H9 (cell line): ENCODE data around the gene DENND6B. TPM values are rescaled to one million over a fixed set of nuclear protein-coding genes. Genes with fewer than 3 reads are reported as not detected.

Experiments used
- DNase-seq: peaks from one replicate; pipeline ENCODE4 v3.0.0-alpha.2; 2017
- H2AFZ ChIP-seq: one replicate; pipeline ENCODE4 v1.6.1; 2013; ENCODE audit warnings: mild to moderate bottlenecking, low read length, control low read depth, moderate library complexity
- H2AK5ac ChIP-seq: 2 replicates; pipeline ENCODE4 v1.6.1; 2013; ENCODE audit warnings: low read length, control low read depth, mixed read lengths; ENCODE audit not compliant: insufficient read length
- H2BK120ac ChIP-seq: one replicate; pipeline ENCODE4 v1.6.1; 2013; ENCODE audit warnings: low read depth, mild to moderate bottlenecking, low read length, control low read depth, inconsistent platforms; ENCODE audit not compliant: poor library complexity, severe bottlenecking
- H2BK12ac ChIP-seq: 2 replicates; pipeline ENCODE4 v1.6.1; 2013; ENCODE audit warnings: low read length, control low read depth, mixed read lengths, low read depth; ENCODE audit not compliant: insufficient read length
- H2BK15ac ChIP-seq: 2 replicates; pipeline ENCODE4 v1.6.1; 2013; ENCODE audit warnings: low read depth, low read length, control low read depth
- H2BK20ac ChIP-seq: one replicate; pipeline ENCODE4 v1.6.1; 2013; ENCODE audit warnings: low read depth, mild to moderate bottlenecking, low read length, control low read depth, inconsistent platforms; ENCODE audit not compliant: poor library complexity, severe bottlenecking
- H2BK5ac ChIP-seq: 2 replicates; pipeline ENCODE4 v1.6.1; 2013; ENCODE audit warnings: low read length, control low read depth, mixed read lengths; ENCODE audit not compliant: insufficient read length
- H3K14ac ChIP-seq: 2 replicates; pipeline ENCODE4 v1.6.1; 2013; ENCODE audit warnings: low read length, control low read depth; ENCODE audit not compliant: insufficient read depth
- H3K18ac ChIP-seq: 2 replicates; pipeline ENCODE4 v1.6.1; 2013; ENCODE audit warnings: low read depth, mild to moderate bottlenecking, mixed read lengths, low read length, control low read depth; ENCODE audit not compliant: insufficient read length
- H3K23ac ChIP-seq: 2 replicates; pipeline ENCODE4 v1.6.1; 2013; ENCODE audit warnings: low read length, control low read depth, mixed read lengths, low read depth; ENCODE audit not compliant: insufficient read length
- H3K23me2 ChIP-seq: 2 replicates; pipeline ENCODE4 v1.6.1; 2013; ENCODE audit warnings: low read depth, mild to moderate bottlenecking, mixed read lengths, low read length, control low read depth; ENCODE audit not compliant: insufficient read length, poor library complexity, severe bottlenecking
- H3K27ac ChIP-seq: 2 replicates; pipeline ENCODE4 v1.5.1; 2013; ENCODE audit warnings: low read length, control low read depth, mixed read lengths, low read depth; ENCODE audit not compliant: insufficient read length
- H3K27me3 ChIP-seq: 2 replicates; pipeline ENCODE4 v1.6.1; 2013; ENCODE audit warnings: low read length, control low read depth, inconsistent platforms; ENCODE audit not compliant: insufficient read depth
- H3K4ac ChIP-seq: 2 replicates; pipeline ENCODE4 v1.6.1; 2013; ENCODE audit warnings: low read depth, mild to moderate bottlenecking, control low read depth, inconsistent platforms, low read length, moderate library complexity
- H3K4me1 ChIP-seq: 2 replicates; pipeline ENCODE4 v1.6.1; 2013; ENCODE audit warnings: low read length, control low read depth, inconsistent platforms; ENCODE audit not compliant: insufficient read depth
- H3K4me2 ChIP-seq: 2 replicates; pipeline ENCODE4 v1.6.1; 2013; ENCODE audit warnings: low read length, control low read depth, mixed read lengths; ENCODE audit not compliant: insufficient read length, insufficient read depth
- H3K56ac ChIP-seq: 2 replicates; pipeline ENCODE4 v1.6.1; 2013; ENCODE audit warnings: low read depth, mild to moderate bottlenecking, mixed read lengths, low read length, control low read depth; ENCODE audit not compliant: insufficient read length
- H3K79me1 ChIP-seq: 2 replicates; pipeline ENCODE4 v1.6.1; 2013; ENCODE audit warnings: low read depth, mild to moderate bottlenecking, moderate library complexity, low read length, control low read depth, inconsistent platforms; ENCODE audit not compliant: insufficient read depth, poor library complexity, severe bottlenecking
- H3K79me2 ChIP-seq: 2 replicates; pipeline ENCODE4 v1.6.1; 2013; ENCODE audit warnings: low read length, control low read depth, inconsistent platforms; ENCODE audit not compliant: insufficient read depth
- H3K9ac ChIP-seq: 2 replicates; pipeline ENCODE4 v1.6.1; 2013; ENCODE audit warnings: low read length, control low read depth, mixed read lengths; ENCODE audit not compliant: insufficient read length; ENCODE audit errors: extremely low read depth
- H3K9me3 ChIP-seq: one replicate; pipeline ENCODE4 v1.6.1; 2013; ENCODE audit warnings: low read depth, low read length, inconsistent platforms; ENCODE audit not compliant: control insufficient read depth
- H3T11ph ChIP-seq: one replicate; pipeline ENCODE4 v1.6.1; 2013; ENCODE audit warnings: mild to moderate bottlenecking, low read length, control low read depth, inconsistent platforms
- H4K20me1 ChIP-seq: one replicate; pipeline ENCODE4 v1.6.1; 2013; ENCODE audit not compliant: control insufficient read depth, insufficient read length, insufficient read depth
- H4K5ac ChIP-seq: 2 replicates; pipeline ENCODE4 v1.6.1; 2013; ENCODE audit warnings: low read depth, mild to moderate bottlenecking, mixed read lengths, low read length, control low read depth; ENCODE audit not compliant: insufficient read length
- H4K8ac ChIP-seq: replicated peaks from 2 replicates; pipeline ENCODE4 v1.6.1; 2013; ENCODE audit warnings: low read length, control low read depth, mixed read lengths, low read depth; ENCODE audit not compliant: insufficient read length
- H4K91ac ChIP-seq: 2 replicates; pipeline ENCODE4 v1.6.1; 2013; ENCODE audit warnings: low read depth, mild to moderate bottlenecking, moderate library complexity, mixed read lengths, low read length, control low read depth; ENCODE audit not compliant: insufficient read length
- H3K27ac Mint-ChIP-seq, 3 experiments: 2 replicates in 2 of 3; 3 replicates in 1 of 3; pipeline ENCODE4 v1.8.0; 2020 to 2021; ENCODE audit warnings: mixed read lengths in 3 of 3, mild to moderate bottlenecking in 1 of 3, moderate library complexity in 1 of 3
- H3K27me3 Mint-ChIP-seq: 2 replicates; pipeline ENCODE4 v1.8.0; 2021; ENCODE audit warnings: low read depth, mild to moderate bottlenecking, moderate library complexity, mixed read lengths
- H3K36me3 Mint-ChIP-seq, 3 experiments: 2 replicates in 2 of 3; 3 replicates in 1 of 3; pipeline ENCODE4 v1.8.0; 2020 to 2021; ENCODE audit warnings: low read depth in 3 of 3, mixed read lengths in 3 of 3; ENCODE audit not compliant: insufficient read depth in 1 of 3
- H3K4me1 Mint-ChIP-seq, 2 experiments: 2 replicates each; pipeline ENCODE4 v1.8.0; 2020; ENCODE audit warnings: mixed read lengths in 2 of 2
- H3K4me3 Mint-ChIP-seq, 2 experiments: 2 replicates in 1 of 2; 3 replicates in 1 of 2; pipeline ENCODE4 v1.8.0; 2020 to 2021; ENCODE audit warnings: mild to moderate bottlenecking in 2 of 2, mixed read lengths in 2 of 2, moderate library complexity in 1 of 2
- H3K9me3 Mint-ChIP-seq, 2 experiments: 2 replicates in 1 of 2; 3 replicates in 1 of 2; pipeline ENCODE4 v1.8.0; 2020; ENCODE audit warnings: mild to moderate bottlenecking in 2 of 2, mixed read lengths in 2 of 2, moderate library complexity in 1 of 2
- CTCF ChIP-seq: fragments of 200-600 bp; sonication (generic); conservative IDR thresholded peaks from 3 replicates; pipeline ENCODE4 v1.8.0; 2021; ENCODE audit warnings: antibody characterized with exemption, mild to moderate bottlenecking
- WGBS: extraction: QIAGEN DNeasy Blood & Tissue Kit; methylation state at CpG from one replicate; pipeline ENCODE4 v1.1.7; 2013; ENCODE audit warnings: missing lambda C conversion rate, low lambda C conversion rate, mixed read lengths; ENCODE audit not compliant: insufficient read length; ENCODE audit errors: extremely low coverage; 5-methylcytosine and 5-hydroxymethylcytosine counted together
- total RNA-seq: library from RNA; stranded (reverse); gene quantifications from 2 replicates; pipeline ENCODE4 v1.2.1, GENCODE V29; 2021

The DENND6B gene
- total RNA-seq, 1 experiment from 2014 or later, result 1.5 TPM

- no peak for DNase-seq
Observed at GRCh38 chr22:50360578-50360977, 33.8 kb upstream of the DENND6B start.

More at GRCh38 chr22:50360578-50360977, 33.8 kb upstream of the DENND6B start:
- no peak overlapping the region for H3K56ac ChIP-seq
- H2AFZ ChIP-seq, result no peak overlapping the region
- no peak overlapping the region for H4K5ac ChIP-seq
- Mint-ChIP-seq H3K4me3 (no peak overlapping the region), H3K27ac (no peak overlapping the region), H3K9me3 (no peaks in the 10 kb centered on the region), H3K27me3 (no peaks in the 10 kb centered on the region), H3K36me3 (peaks cover 8 to 14% (median 12%) of the 10 kb centered on the region in 3 experiments; a peak in 5 of 7 replicates), H3K4me1 (peaks cover 0 to 4% of the 10 kb centered on the region in 2 experiments; a peak in 2 of 4 replicates)
- no peak overlapping the region for H3K23ac ChIP-seq
- H2BK20ac ChIP-seq, result no peak overlapping the region
- no peak overlapping the region for H2BK5ac ChIP-seq
- no CpG with 5 or more reads among the region's 2 CpGs for WGBS
- H4K91ac ChIP-seq, result no peak overlapping the region
- H2BK15ac ChIP-seq, result no peak overlapping the region
- H3T11ph ChIP-seq, result no peak overlapping the region
- H3K4me1 ChIP-seq, result no peaks in the 10 kb centered on the region
- H3K79me1 ChIP-seq, result peaks cover 5% of the 10 kb centered on the region
- H4K20me1 ChIP-seq, result peaks cover 2% of the 10 kb centered on the region
- no peaks in the 10 kb centered on the region for H3K27me3 ChIP-seq
- no peak overlapping the region for H3K9ac ChIP-seq
- H2BK12ac ChIP-seq, result no peak overlapping the region
- no peak overlapping the region for H2BK120ac ChIP-seq
- H3K9me3 ChIP-seq, result no peaks in the 10 kb centered on the region
- H2AK5ac ChIP-seq, result no peak overlapping the region
- no peak overlapping the region for H3K27ac ChIP-seq
- H3K79me2 ChIP-seq, result peaks cover 6% of the 10 kb centered on the region; the same call in 1 of the 2 replicates
- H3K23me2 ChIP-seq, result no peaks in the 10 kb centered on the region
- no peak overlapping the region for H4K8ac ChIP-seq
- TF ChIP-seq CTCF, result no peak
- no peak overlapping the region for H3K4ac ChIP-seq
- H3K18ac ChIP-seq, result no peak overlapping the region
- H3K4me2 ChIP-seq, result no peak overlapping the region
- H3K14ac ChIP-seq, result no peak overlapping the region
